ENCODE data around the gene APP. TPM values are rescaled to one million over a fixed set of nuclear protein-coding genes. Genes with fewer than 3 reads are reported as not detected.

APP gene
- total and polyA plus RNA-seq, 8 donors: 373 to 671 (median 580) TPM

DNA sequence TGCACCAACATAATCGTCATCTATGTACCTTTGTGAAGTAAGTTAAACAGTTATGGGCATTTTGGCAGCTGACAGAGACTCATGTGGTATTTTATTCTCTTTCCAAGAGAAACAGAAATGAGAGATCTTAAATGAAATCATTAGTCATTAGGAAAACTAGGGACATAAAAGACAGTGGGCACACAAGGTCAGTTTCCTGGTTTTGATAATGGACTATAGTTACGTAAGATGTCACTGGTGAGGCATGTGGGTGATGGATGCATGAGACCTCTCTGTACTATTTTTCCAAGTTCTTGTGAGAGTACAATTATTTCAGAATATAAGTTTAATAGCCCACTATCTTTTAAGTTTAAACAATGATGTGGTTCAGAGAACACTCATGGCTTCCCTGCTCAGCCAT lies 216.9 kb downstream of the APP start:
- no peak for DNase-seq
- Histone ChIP-seq H3K27me3 (no peaks in the 10 kb centered on the region), H3K4me1 (no peaks in the 10 kb centered on the region), H3K9me3 (no peaks in the 10 kb centered on the region), H3K36me3 (peaks cover 0 to 35% of the 10 kb centered on the region in 2 donors), H3K27ac (peak overlapping the region in 1 of 2 donors; percentile 6), H3K4me3 (no peak overlapping the region)
- intact Hi-C loops (cut with DNase I): no loop called here
- no peak for ATAC-seq
- TF ChIP-seq, protein P1, sequence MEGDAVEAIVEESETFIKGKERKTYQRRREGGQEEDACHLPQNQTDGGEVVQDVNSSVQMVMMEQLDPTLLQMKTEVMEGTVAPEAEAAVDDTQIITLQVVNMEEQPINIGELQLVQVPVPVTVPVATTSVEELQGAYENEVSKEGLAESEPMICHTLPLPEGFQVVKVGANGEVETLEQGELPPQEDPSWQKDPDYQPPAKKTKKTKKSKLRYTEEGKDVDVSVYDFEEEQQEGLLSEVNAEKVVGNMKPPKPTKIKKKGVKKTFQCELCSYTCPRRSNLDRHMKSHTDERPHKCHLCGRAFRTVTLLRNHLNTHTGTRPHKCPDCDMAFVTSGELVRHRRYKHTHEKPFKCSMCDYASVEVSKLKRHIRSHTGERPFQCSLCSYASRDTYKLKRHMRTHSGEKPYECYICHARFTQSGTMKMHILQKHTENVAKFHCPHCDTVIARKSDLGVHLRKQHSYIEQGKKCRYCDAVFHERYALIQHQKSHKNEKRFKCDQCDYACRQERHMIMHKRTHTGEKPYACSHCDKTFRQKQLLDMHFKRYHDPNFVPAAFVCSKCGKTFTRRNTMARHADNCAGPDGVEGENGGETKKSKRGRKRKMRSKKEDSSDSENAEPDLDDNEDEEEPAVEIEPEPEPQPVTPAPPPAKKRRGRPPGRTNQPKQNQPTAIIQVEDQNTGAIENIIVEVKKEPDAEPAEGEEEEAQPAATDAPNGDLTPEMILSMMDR (IDR thresholded peaks at IDR 0.05): no peak

DNA sequence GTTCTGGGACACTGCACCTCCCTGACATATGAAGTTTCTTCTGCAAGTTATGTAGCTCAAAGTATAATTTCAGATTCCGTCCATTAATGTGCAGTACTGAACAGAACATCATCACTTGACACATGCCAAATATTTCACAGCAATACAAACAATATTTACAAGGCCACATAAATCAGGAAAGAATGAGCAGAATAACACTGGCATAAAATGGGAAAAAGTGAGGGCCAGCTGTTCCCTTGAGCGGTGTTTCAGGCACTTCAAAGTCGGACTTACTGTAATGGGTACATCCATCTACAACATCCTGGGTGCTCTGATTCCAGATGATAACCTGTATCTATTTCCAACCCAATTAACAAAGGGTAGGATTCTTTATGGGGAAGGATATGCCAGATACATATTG lies 217.4 kb downstream of the APP start:
- peaks cover 0 to 32% of the 10 kb centered on the region in 2 donors for H3K36me3 ChIP-seq
- TF ChIP-seq, protein P1 (IDR thresholded peaks at IDR 0.05): no peak
- ATAC-seq: no peak
- no peak for DNase-seq
- H3K9me3 ChIP-seq: no peaks in the 10 kb centered on the region
- H3K27ac ChIP-seq: peak overlapping the region in 1 of 2 donors; percentile 6
- H3K27me3 ChIP-seq: no peaks in the 10 kb centered on the region
- no peaks in the 10 kb centered on the region for H3K4me1 ChIP-seq
- intact Hi-C loops (cut with DNase I): no loop called here
- no peak overlapping the region for H3K4me3 ChIP-seq

DNA sequence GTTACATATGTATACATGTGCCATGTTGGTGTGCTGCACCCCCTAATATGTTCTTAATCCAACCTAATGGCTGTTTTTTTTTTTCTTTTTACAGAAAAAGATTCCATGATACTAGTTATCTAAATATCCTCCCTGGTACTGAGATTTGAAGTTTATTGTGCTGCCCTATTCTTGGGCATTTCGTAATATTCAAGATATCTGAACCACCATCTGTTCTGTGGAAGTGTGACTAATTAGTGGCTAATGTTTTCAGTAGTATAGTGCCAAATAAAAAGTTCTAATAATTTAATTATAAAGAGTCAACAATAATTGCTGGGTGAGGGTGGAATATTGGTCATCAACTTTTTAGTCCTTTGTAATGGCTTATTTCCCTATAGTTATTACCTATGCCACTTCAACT lies 218.3 kb downstream of the APP start:
- no peaks in the 10 kb centered on the region for H3K27me3 ChIP-seq
- H3K9me3 ChIP-seq: no peaks in the 10 kb centered on the region
- peaks cover 0 to 32% of the 10 kb centered on the region in 2 donors for H3K36me3 ChIP-seq
- intact Hi-C loops (cut with DNase I): no loop called here
- H3K27ac ChIP-seq: no peak overlapping the region
- no peak for DNase-seq
- TF ChIP-seq, protein P1 (IDR thresholded peaks at IDR 0.05): no peak
- H3K4me3 ChIP-seq: no peak overlapping the region
- no peak for ATAC-seq
- no peaks in the 10 kb centered on the region for H3K4me1 ChIP-seq

DNA sequence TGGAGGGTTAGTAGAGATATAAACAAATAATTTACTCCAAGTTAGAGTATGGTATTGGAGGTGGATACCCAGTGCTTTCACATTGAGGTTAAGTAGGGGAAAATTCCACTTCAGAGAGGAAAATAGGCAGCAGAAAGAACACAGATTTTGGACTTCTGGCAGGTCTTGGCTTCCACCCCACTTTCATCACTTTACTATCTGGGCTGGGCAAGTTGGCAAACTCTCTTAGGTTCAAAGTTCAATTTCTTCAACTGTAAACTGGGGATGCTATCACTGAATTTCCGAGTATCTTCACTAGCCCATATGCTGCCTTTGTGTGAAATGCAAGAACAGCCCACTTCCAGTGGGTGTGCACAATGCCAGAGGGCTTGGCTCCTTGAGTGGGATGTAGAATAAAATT lies 220.9 kb downstream of the APP start:
- no peak overlapping the region for H3K27ac ChIP-seq
- no peak overlapping the region for H3K4me3 ChIP-seq
- no peaks in the 10 kb centered on the region for H3K27me3 ChIP-seq
- intact Hi-C loops (cut with DNase I): no loop called here
- TF ChIP-seq, protein P1 (IDR thresholded peaks at IDR 0.05): no peak
- DNase-seq (no peak), ATAC-seq (no peak)
- H3K36me3 ChIP-seq: peaks cover 0 to 31% of the 10 kb centered on the region in 2 donors
- no peaks in the 10 kb centered on the region for H3K9me3 ChIP-seq
- H3K4me1 ChIP-seq: no peaks in the 10 kb centered on the region

DNA sequence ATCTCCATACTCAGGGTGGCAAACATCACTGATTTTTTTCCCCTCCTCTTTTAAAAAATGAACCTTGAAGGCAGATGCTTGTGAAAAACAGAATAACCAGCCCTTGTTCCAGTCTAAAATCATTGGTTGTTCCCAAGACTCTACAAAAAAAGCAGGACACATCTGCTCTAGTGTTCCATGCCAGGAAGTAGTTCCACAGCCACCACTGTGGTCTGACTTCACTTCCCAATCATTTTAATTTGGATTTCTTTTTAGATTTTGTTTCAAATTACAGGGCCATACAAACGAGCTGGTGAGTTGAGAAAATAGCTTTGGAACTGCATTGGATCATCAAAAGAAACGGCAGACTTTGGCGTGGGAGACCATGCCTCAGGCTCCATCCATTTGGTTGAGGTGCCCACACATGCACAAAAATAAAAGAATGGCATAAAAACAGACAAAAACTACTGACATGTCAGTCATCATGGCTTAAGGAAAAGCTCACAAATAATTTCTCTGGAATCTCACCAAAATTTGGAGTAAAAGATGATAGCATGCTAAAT lies 225.8 kb downstream of the APP start:
- no peaks in the 10 kb centered on the region for H3K4me1 ChIP-seq
- H3K4me3 ChIP-seq: no peak overlapping the region
- no peak for ATAC-seq
- intact Hi-C loops (cut with DNase I): no loop called here
- H3K36me3 ChIP-seq: peaks cover 0 to 7% of the 10 kb centered on the region in 2 donors
- TF ChIP-seq, protein P1 (IDR thresholded peaks at IDR 0.05): no peak
- no peak for DNase-seq
- no peaks in the 10 kb centered on the region for H3K27me3 ChIP-seq
- no peaks in the 10 kb centered on the region for H3K9me3 ChIP-seq
- no peak overlapping the region for H3K27ac ChIP-seq
